GM20431 (cell line): ENCODE measurements around the gene MRC2.
"Not testable (repeated sequence)": the region's sequence is repeated elsewhere in the genome, so short reads cannot be mapped to it uniquely, and the experiment has no call there.

Source experiments
- in situ Hi-C: fragments of 300-500 bp; cut with MseI, MboI; formaldehyde crosslinking; loops from one replicate; pipeline ENCODE4 v1.15.0; 2020; ENCODE audit warnings: low sequenced_read_pairs; ENCODE audit not compliant: unreplicated experiment

MRC2 gene

DNA sequence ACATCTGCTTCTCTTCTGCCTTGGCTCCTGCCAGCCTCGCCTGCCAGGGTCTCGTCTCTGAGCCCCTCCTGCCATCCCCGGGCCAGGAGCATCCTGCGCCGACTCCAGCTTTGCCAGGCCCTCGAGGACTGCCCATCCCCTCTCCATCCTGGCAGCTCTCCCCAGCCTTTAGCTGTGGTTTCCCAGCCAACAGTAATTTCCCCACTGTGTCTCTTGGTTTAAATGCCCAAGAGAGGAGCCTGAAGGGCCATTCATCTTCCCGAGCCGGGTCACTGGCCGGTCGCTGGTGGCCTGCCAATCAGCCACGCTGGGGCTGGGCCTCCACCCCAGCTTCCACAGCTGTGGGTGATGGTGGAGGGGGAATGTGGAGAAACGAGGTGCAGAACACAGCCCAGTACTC, 47.8 kb downstream of the MRC2 start:
- in situ Hi-C loops, result no loop called here

DNA sequence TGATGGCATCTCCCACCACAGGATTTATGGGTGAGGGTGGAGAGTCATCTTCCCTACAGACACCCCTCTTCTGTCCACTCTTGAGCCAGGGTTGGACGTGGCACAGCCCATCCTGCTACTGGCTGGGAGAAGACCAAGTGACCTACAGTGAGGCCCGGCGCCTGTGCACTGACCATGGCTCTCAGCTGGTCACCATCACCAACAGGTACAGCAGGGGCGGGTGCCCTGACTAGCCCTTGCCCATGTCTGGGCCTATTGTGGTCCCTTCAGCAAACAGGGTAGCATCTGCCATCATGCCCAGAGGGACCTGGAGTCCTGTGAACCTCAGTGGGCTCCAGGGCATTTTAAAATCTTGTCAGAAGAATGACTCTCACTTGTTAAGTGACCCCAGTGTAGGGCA, 48.2 kb downstream of the MRC2 start:
- in situ Hi-C loops, result no loop called here

DNA sequence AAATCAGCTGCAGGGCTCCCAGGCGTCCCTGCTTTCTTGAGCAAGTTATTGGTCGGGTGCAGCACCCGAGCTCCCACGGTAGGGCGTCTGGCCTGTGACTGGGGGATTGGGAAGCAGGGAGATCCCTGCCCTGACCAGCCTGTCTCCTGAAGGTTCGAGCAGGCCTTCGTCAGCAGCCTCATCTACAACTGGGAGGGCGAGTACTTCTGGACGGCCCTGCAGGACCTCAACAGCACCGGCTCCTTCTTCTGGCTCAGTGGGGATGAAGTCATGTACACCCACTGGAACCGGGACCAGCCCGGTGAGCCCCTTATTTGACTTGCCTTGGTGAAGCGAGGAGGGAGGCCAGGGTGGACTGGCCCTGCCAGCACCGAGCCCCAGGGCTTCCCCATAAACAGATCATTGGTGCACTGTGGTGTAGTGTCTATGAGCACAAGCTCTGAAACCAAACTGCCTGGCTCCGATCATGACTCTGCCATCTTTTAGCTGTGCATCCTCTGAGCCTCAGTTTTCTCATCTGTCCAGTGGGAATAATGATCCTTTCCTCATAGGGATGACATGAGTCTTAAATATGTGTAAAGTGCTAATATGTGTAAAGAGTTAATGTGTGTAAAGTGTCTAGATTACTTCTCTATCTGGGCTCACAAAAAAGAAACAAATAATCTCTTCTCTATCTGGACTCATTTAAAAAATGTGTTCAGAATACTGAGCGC, 48.9 kb downstream of the MRC2 start:
- in situ Hi-C loops, result no loop called here

DNA sequence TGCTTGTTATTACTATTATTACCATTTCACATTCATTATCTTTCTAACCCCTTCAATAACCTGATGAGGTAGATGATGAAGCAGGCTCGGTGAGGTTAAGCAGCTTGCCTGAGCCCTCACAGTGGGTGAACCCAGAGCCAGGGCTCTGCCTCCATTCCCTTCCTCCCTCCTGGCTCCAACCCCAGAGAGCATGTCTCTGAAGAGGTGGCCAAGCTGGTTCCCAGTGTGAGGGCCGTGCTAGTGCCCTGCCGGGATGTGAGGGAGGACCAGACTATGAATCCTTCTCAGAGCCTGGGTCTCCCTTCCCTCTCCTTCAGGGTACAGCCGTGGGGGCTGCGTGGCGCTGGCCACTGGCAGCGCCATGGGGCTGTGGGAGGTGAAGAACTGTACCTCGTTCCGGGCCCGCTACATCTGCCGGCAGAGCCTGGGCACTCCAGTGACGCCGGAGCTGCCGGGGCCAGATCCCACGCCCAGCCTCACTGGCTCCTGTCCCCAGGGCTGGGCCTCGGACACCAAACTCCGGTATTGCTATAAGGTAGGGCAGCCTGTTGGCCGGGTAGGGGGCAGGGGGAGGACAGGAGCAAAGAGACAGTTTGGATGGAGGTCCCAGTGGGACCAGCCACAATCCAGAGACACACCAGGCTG, 49.6 kb downstream of the MRC2 start:
- in situ Hi-C loops, result no loop called here

DNA sequence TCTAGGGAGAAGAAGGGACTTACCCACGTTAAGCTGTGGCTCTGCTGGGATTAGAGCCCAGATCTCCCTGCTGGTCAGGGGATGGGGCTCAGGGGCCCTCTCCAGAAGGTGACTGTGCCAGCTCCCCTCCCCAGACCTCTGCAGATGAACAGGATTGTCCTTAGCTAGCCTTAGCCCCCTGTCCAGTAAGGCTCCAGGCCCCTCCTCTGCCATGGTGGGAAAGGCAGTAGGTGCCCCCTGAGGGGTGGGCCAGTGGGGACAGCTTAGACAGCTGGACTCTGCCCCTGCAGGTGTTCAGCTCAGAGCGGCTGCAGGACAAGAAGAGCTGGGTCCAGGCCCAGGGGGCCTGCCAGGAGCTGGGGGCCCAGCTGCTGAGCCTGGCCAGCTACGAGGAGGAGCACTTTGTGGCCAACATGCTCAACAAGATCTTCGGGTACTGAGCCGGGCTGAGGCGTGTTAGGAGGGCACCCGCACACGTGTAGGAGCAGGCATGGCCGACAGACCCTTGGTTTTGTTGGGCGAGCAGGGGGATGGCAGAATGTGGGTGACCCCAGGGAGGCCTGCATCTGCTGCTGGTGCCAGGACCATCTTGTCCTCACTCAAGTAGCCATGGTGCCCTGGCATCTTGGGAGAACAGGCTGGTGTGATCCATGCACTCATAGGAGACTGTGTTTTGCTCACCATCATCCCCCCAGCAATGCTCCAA, 50.9 kb downstream of the MRC2 start:
- in situ Hi-C loops, result no loop called here

DNA sequence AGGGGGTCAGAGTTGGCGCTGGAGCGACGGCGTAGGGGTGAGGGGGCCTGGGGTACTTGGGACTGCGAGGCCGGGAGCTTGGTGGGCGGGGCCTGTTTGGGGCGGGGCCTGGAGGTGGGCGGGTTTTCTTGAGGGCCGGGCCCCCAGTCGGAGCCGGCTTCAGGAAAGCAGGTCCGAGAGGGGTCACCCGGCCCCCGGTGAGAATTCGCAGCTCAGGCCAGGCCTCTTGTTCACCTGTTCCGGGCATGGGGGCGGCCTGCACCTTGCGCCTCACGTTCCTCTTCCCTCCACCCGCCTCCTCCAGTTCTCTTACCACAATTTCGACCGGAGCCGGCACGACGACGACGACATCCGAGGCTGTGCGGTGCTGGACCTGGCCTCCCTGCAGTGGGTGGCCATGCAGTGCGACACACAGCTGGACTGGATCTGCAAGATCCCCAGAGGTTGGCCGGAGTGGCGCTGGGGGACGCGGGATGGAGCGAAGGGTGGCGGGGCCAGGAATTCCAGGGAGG, 52.5 kb downstream of the MRC2 start:
- in situ Hi-C loops, result no loop called here

DNA sequence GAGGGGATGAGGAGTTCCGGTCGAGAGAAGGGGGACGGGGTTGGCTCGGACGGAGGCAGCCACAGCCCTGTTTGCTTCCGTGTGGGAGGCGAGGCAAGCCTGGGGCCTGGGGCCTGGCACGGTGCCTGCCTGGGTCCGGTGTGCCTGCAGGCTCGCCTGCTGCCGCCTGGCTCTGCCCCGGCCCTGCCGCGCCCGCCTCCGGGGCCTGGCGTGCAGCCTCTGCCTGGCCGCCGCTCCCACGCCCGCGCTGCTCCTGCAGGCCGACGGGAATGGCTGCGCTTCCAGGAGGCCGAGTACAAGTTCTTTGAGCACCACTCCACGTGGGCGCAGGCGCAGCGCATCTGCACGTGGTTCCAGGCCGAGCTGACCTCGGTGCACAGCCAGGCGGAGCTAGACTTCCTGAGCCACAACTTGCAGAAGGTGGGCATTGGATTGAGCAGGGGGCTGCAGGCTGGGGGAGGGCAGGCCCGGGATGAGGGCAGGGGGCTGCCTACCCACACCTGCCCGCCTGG, 53.1 kb downstream of the MRC2 start:
- in situ Hi-C loops, result no loop called here

DNA sequence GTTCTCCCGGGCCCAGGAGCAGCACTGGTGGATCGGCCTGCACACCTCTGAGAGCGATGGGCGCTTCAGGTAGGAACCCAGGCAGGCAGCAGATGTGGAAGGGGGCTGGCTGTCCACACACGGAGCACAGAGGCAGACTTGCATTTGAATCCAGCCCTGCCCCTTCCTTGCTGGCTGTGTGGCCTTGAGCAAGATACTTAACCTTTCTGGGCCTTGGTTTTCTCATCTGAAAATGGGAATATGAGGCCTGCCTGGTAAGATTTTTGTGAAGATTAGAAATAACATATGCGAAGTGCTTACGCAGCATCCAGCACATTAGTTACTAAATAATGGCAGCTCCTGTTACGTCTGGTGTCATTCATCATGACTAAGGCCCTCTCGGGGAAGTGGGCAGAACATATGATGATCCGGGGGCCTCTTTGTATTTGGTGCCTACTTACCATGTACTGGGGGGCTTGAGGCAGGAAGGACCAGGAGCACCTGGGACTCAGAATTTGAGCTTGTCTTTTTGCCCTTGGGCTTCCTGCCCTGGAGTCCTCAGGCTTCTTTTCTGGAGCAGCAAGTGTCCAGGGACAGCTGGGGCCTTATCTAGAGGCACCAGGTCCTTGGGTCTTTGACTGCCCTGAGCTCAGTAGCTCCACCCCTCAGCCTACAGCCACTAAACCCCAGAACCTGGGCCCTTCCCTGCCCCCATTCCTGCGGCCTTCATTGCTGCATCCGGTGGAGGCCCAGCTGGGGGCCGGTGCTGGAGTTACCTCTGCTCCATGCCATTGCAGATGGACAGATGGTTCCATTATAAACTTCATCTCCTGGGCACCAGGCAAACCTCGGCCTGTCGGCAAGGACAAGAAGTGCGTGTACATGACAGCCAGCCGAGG, 53.8 kb downstream of the MRC2 start:
- in situ Hi-C loops, result no loop called here

DNA sequence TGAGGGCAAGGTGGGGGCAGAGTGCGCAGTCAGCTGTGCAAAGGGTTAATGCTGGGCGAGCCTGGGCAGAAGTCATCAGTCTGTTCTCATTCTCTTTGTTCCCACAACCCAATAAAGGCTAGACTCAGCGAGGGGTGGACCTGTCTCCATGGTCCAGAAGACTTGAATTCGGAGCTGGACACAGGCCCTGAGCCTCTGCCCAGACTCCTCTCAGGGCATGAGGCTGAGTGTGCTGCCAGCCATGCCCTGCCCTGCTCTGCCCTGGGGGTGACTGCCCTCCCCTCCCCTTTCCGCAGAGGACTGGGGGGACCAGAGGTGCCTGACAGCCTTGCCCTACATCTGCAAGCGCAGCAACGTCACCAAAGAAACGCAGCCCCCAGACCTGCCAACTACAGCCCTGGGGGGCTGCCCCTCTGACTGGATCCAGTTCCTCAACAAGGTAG, 54.5 kb downstream of the MRC2 start:
- in situ Hi-C loops, result no loop called here

DNA sequence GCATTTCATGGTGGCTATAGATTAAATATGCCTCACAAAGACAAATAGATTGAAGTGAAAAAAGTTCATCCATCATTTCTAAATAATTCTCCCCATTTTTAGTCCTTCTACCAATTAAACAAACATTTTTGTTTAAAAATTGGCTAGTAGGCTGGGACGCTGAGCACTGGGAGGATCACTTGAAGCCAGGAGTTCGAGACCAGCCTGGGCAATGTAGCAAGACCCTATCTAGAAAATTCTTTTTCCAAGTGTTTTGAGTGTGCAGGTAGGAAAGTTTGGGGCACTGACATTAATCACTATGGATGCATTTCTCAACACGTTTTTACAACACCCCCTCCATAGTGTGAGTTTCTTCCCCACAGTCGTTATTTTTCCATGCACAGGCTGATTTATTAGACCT, 56.7 kb downstream of the MRC2 start:
- in situ Hi-C loops, result no loop called here

DNA sequence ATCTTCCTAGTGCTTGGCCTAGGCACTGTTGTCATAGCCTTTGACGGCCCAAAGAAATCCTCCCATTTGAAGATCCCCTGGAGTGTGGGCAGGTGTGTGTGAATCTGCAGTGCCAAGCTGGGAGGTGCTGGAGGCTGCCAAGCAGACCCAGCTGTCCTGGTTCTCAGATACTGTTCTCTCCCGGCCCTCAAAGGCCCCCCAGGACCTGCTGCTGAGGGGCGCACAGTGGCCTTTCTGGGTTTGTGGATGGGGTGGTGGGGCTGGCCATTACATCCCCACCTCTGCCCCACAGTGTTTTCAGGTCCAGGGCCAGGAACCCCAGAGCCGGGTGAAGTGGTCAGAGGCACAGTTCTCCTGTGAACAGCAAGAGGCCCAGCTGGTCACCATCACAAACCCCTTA, 60.5 kb downstream of the MRC2 start:
- in situ Hi-C loops, result no loop called here

DNA sequence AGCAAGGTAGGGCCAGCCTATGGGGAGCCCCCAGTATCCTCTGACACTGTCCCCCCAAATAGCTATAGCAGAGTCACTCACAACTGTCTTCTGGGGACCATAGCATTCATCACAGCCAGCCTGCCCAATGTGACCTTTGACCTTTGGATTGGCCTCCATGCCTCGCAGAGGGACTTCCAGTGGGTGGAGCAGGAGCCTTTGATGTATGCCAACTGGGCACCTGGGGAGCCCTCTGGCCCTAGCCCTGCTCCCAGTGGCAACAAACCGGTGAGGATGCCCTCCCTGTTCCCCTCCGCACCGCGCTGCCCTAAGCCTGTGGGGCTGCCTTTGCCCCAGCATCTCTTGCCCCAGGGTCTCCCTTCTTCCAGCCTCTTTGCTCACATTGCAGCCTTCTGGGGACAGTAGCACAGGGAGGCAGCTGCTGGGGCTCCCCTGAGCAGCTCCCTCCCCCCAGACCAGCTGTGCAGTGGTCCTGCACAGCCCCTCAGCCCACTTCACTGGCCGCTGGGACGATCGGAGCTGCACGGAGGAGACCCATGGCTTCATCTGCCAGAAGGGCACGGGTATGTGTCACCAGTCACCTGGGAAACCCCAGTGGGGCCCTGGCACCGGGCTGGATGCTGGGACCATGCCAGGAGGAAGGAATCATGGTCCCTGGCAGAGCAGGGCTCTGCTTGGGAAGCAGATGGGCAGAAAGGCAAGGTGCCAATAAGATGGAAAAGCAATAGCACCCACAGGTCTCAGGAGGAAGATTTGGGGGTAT, 61.1 kb downstream of the MRC2 start:
- in situ Hi-C loops, result no loop called here

DNA sequence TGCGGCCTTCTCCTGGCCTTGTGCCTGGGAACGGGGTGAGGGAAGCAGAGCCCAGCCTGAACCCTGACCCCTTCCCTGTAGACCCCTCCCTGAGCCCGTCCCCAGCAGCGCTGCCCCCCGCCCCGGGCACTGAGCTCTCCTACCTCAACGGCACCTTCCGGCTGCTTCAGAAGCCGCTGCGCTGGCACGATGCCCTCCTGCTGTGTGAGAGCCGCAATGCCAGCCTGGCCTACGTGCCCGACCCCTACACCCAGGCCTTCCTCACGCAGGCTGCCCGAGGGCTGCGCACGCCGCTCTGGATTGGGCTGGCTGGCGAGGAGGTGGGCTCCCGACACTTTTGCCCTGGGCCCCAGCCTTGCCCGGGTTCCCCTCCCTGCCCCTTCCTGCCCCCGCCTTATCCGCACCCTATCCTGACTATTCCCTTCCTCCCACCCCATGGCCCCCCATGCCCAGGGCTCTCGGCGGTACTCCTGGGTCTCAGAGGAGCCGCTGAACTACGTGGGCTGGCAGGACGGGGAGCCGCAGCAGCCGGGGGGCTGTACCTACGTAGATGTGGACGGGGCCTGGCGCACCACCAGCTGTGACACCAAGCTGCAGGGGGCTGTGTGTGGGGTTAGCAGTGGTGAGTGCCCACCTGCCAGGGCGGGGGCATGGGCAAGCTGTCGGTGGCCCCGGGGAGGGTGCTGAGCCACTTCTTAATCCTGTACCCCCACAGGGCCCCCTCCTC, 62.1 kb downstream of the MRC2 start:
- in situ Hi-C loops, result no loop called here

DNA sequence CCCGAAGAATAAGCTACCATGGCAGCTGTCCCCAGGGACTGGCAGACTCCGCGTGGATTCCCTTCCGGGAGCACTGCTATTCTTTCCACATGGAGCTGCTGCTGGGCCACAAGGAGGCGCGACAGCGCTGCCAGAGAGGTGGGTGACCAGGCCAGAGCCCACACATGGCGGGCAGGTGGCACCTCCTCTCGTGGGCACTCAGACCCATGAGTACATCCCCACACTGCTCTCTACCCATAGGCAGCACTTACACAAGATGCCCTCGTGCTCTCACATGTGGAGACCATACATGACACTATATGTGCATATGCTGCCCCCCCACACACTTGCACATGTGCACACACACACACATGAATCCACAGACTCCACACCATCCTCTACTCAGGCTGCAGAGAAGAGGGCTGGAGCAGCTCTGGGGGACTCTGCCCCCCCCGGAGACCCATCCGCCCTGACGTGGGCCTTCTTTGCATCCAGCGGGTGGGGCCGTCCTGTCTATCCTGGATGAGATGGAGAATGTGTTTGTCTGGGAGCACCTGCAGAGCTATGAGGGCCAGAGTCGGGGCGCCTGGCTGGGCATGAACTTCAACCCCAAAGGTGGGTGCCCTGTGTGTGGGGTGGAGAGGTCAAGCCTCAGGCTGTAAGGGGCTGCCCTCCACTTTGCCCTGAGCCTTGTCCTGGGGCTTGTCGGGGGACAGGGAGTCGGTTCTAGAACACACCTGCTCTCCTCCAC, 62.9 kb downstream of the MRC2 start:
- in situ Hi-C loops, result no loop called here

DNA sequence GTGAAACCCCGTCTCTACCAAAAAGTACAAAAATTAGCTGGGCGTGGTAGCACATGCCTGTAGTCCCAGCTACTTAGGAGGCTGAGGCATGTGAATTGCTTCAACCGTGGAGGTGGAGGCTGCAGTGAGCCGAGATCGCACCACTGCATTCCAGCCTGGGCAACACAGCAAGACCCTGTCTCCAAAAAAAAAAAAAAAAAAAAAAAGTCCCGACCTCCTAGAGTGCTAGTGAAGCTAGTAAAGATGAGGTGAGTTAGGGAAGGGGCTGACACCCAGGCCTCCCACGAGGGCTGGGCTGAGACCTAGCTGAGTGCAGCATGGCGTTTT, 64.1 kb downstream of the MRC2 start:
- in situ Hi-C loops, result not testable (repeated sequence)

DNA sequence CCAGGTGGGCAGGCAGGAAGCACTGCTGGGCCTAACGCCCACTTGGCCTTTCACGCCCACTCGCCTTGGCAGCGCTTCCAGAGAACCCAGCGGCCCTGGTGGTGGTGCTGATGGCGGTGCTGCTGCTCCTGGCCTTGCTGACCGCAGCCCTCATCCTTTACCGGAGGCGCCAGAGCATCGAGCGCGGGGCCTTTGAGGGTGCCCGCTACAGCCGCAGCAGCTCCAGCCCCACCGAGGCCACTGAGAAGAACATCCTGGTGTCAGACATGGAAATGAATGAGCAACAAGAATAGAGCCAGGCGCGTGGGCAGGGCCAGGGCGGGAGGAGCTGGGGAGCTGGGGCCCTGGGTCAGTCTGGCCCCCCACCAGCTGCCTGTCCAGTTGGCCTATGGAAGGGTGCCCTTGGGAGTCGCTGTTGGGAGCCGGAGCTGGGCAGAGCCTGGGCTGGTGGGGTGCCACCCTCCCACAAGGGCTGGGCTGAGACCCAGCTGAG, 64.7 kb downstream of the MRC2 start:
- in situ Hi-C loops, result no loop called here

DNA sequence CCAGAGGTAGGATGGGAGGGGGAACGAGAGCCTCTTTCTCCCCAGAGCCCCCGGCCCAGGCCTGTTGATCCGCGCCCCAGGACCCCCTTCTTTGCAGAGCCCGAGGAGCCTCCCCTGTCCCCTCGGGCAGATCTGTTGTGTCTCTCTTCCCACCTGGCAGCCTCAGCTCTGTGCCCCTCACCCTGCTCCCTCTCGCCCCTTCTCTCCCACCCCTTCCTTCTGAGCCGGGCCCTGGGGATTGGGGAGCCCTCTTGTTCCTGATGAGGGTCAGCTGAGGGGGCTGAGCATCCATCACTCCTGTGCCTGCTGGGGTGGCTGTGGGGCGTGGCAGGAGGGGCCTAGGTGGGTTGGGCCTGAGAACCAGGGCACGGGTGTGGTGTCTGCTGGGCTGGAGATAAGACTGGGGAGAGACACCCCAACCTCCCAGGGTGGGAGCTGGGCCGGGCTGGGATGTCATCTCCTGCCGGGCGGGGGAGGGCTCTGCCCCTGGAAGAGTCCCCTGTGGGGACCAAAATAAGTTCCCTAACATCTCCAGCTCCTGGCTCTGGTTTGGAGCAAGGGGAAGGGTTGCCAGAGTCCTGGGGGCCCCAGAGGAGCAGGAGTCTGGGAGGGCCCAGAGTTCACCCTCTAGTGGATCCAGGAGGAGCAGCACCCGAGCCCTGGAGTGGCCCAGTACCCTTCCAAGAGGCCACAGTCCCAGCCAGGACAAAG, 65.4 kb downstream of the MRC2 start:
- in situ Hi-C loops, result no loop called here
